Stimulated activated CD8-positive, alpha-beta memory T cell treated with anti-CD3 and anti-CD28 coated beads, Interleukin-2, amount 100 ng/mL, for 48 hours (primary cell): ENCODE data around the gene MRGPRX3.

Source experiments
- DNase-seq, 2 donors: peaks; one replicate each; pipeline ENCODE4 v3.0.0-alpha.2; 2020; ENCODE audit warnings: low read depth in 2 of 2

The MRGPRX3 gene

DNA sequence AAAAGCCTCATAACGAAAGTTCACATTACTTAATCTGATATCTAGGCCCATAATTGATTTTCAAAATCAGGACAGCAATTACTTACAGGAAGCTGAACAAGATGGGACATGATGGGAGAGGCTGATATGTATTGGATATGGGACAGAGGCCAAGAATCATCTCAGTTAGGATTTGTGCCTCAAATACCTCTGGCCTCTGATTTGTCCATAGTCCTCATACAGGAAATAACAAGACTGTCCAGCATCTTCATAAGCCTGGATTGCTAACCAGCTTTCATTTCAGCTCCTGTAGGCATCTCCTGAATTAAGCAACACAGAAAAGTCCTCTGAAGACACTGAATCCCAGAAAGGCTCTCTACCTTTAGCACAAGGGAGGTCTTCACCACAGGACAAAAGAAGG, 36.0 kb downstream of the MRGPRX3 start:
- DNase-seq, result no peak

- no peak for DNase-seq
These were observed 39.1 kb downstream of the MRGPRX3 start for GRCh38 chr11:18171377-18172000.

DNA sequence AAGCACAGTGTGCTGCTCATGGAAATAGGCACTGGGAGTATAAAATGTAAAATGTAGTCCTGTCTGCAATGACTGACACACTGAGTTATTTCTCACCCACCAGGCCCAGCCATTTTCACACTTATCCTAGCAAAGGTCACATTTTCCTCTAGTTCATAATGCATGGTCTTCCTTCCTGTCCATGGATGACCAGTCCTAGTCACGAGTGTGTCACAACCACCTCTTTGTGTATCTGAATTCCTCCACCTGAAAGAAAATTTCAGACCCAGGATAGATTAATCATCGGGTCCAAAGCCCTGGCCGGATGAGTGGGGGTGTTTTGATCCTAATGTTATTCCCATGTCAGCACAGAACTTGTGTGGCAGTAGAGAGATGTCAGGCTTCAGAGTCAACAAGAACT, 40.3 kb downstream of the MRGPRX3 start, which contains the start of gene MRGPRX4:
Gene MRGPRX4, plus strand, starts transcription at position 172 of the 400 bp plus-strand sequence. CDS start 420 bp downstream, outside the sequence.
- no peak for DNase-seq

DNA sequence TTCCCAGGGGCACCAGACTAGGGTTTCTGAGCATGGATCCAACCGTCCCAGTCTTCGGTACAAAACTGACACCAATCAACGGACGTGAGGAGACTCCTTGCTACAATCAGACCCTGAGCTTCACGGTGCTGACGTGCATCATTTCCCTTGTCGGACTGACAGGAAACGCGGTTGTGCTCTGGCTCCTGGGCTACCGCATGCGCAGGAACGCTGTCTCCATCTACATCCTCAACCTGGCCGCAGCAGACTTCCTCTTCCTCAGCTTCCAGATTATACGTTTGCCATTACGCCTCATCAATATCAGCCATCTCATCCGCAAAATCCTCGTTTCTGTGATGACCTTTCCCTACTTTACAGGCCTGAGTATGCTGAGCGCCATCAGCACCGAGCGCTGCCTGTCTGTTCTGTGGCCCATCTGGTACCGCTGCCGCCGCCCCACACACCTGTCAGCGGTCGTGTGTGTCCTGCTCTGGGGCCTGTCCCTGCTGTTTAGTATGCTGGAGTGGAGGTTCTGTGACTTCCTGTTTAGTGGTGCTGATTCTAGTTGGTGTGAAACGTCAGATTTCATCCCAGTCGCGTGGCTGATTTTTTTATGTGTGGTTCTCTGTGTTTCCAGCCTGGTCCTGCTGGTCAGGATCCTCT, 41.0 kb downstream of the MRGPRX3 start:
- DNase-seq, result no peak
